CD4-positive, alpha-beta T cell (primary cell): ENCODE measurements around the gene SLC16A12. TPM values are rescaled to one million over a fixed set of nuclear protein-coding genes. Genes with fewer than 3 reads are reported as not detected.

ENCODE experiments used
- ATAC-seq: fragments of 200-7000 bp; cut with Tn5 transposase; one replicate; pipeline ENCODE4 v1.10.0; 2022; ENCODE audit warnings: mild to moderate bottlenecking; ENCODE audit not compliant: poor library complexity
- CTCF ChIA-PET: fragments of 350-600 bp; sonication (Branson Sonifier 250); formaldehyde crosslinking; loops from one replicate; lab custom pipeline; 2021; ENCODE audit warnings: antibody characterized with exemption, inconsistent platforms; lab: Charles Lee
- POLR2A ChIA-PET: fragments of 350-600 bp; sonication (Branson Sonifier 250); formaldehyde crosslinking; loops from one replicate; lab custom pipeline; 2021; ENCODE audit warnings: antibody characterized with exemption, inconsistent platforms; lab: Charles Lee
- DNase-seq, 14 experiments: peaks; one replicate each; pipeline ENCODE4 v3.0.0-alpha.2; 2013 to 2020; ENCODE audit warnings: mixed read lengths in 2 of 14
- H3K27ac ChIP-seq, 2 donors: one replicate each; pipeline versions ENCODE4 v1.5.1 to v1.7.0; 2013; ENCODE audit warnings: low read length in 2 of 2, low read depth in 1 of 2, mild to moderate bottlenecking in 1 of 2
- H3K27me3 ChIP-seq, 2 experiments: 1 replicate in 1 of 2; 2 replicates in 1 of 2; pipeline versions ENCODE4 v1.6.1 to v1.7.0; 2013; ENCODE audit warnings: low read length in 2 of 2, control low read depth in 1 of 2, mild to moderate bottlenecking in 1 of 2, moderate library complexity in 1 of 2; ENCODE audit not compliant: insufficient read depth in 2 of 2, control insufficient read depth in 1 of 2
- H3K36me3 ChIP-seq: one replicate; pipeline ENCODE4 v1.6.1; 2013; ENCODE audit warnings: low read length, control low read depth; ENCODE audit not compliant: insufficient read depth
- H3K4me1 ChIP-seq: one replicate; pipeline ENCODE4 v1.6.1; 2013; ENCODE audit warnings: low read length, control low read depth; ENCODE audit not compliant: insufficient read depth
- H3K4me3 ChIP-seq: one replicate; pipeline ENCODE4 v1.5.1; 2013; ENCODE audit warnings: mild to moderate bottlenecking, low read length, moderate library complexity
- H3K9me3 ChIP-seq, 2 experiments: 1 replicate in 1 of 2; 2 replicates in 1 of 2; pipeline versions ENCODE4 v1.6.1 to v1.7.0; 2013; ENCODE audit warnings: low read length in 2 of 2, mild to moderate bottlenecking in 2 of 2, control low read depth in 1 of 2, moderate library complexity in 1 of 2; ENCODE audit not compliant: control insufficient read depth in 1 of 2, insufficient read depth in 1 of 2
- H3K27ac Mint-ChIP-seq: one replicate; pipeline ENCODE4 v1.8.0; 2020; ENCODE audit warnings: mixed read lengths
- H3K27me3 Mint-ChIP-seq: one replicate; pipeline ENCODE4 v1.8.0; 2021; ENCODE audit warnings: mixed read lengths
- H3K36me3 Mint-ChIP-seq: one replicate; pipeline ENCODE4 v1.8.0; 2021; ENCODE audit warnings: low read depth, mixed read lengths
- H3K4me1 Mint-ChIP-seq: one replicate; pipeline ENCODE4 v1.8.0; 2021; ENCODE audit warnings: low read depth, mixed read lengths
- H3K4me3 Mint-ChIP-seq: one replicate; pipeline ENCODE4 v1.8.0; 2020; ENCODE audit warnings: mild to moderate bottlenecking, mixed read lengths
- H3K9me3 Mint-ChIP-seq: one replicate; pipeline ENCODE4 v1.8.0; 2020; ENCODE audit warnings: mixed read lengths
- intact Hi-C, 2 experiments: fragments of 100-400 bp; cut with DNase I in 1 of 2; cut with micrococcal nuclease in 1 of 2; formaldehyde crosslinking; loops; one replicate each; pipeline versions ENCODE4 v1.15.1 to v1.9.0; 2023 to 2025; cut with DNase I, micrococcal nuclease
- total RNA-seq, 174 experiments: library from RNA in 2 of 174; stranded (reverse) in 2 of 174; gene quantifications; one replicate each; pipeline ENCODE4 v1.2.3 and lab custom pipeline; 2021 to 2026
- TF ChIP-seq, protein P1 (sequence below): fragments of 200-600 bp; IDR thresholded peaks from one replicate; pipeline ENCODE4 v1.8.0; 2022; ENCODE audit warnings: antibody characterized with exemption, mild to moderate bottlenecking

SLC16A12 gene
- total RNA-seq, 2 experiments from 2014 or later, result not detected

DNA sequence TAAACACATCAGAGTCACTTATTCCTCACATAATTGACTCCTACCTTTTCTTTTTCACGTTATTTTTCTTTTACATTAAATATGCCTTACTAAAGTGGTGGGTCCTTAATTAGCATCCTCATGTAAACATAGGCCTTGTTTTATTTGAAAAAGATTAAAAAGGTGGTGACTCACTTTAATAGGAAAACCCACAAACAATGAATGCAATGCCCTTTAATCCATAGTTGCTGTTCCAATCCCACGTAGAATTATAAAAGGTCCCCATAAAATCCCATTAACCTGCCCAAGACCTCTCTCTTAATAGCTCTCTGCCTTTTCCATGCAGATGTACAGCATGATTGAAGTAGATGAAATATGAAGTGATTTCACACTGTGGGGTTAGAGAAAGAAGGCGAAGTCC, 32.2 kb downstream of the SLC16A12 start:
- no peaks in the 10 kb centered on the region for H3K9me3 Mint-ChIP-seq
- ChIA-PET POLR2A (no interaction called here), CTCF (no interaction called here)
- no peak overlapping the region for H3K27ac Mint-ChIP-seq
- no peaks in the 10 kb centered on the region for H3K9me3 ChIP-seq
- TF ChIP-seq, protein P1, sequence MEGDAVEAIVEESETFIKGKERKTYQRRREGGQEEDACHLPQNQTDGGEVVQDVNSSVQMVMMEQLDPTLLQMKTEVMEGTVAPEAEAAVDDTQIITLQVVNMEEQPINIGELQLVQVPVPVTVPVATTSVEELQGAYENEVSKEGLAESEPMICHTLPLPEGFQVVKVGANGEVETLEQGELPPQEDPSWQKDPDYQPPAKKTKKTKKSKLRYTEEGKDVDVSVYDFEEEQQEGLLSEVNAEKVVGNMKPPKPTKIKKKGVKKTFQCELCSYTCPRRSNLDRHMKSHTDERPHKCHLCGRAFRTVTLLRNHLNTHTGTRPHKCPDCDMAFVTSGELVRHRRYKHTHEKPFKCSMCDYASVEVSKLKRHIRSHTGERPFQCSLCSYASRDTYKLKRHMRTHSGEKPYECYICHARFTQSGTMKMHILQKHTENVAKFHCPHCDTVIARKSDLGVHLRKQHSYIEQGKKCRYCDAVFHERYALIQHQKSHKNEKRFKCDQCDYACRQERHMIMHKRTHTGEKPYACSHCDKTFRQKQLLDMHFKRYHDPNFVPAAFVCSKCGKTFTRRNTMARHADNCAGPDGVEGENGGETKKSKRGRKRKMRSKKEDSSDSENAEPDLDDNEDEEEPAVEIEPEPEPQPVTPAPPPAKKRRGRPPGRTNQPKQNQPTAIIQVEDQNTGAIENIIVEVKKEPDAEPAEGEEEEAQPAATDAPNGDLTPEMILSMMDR, result no peak
- peaks cover 5% of the 10 kb centered on the region for H3K27me3 Mint-ChIP-seq
- H3K4me3 ChIP-seq, result no peak overlapping the region
- H3K36me3 Mint-ChIP-seq, result no peaks in the 10 kb centered on the region
- intact Hi-C loops, result no loop called here
- DNase-seq (no peak), ATAC-seq (no peak)
- H3K36me3 ChIP-seq, result no peaks in the 10 kb centered on the region
- H3K27me3 ChIP-seq, result no peaks in the 10 kb centered on the region
- H3K4me1 ChIP-seq, result no peaks in the 10 kb centered on the region
- no peak overlapping the region for H3K27ac ChIP-seq
- no peak overlapping the region for H3K4me3 Mint-ChIP-seq
- H3K4me1 Mint-ChIP-seq, result peaks cover 5% of the 10 kb centered on the region

DNA sequence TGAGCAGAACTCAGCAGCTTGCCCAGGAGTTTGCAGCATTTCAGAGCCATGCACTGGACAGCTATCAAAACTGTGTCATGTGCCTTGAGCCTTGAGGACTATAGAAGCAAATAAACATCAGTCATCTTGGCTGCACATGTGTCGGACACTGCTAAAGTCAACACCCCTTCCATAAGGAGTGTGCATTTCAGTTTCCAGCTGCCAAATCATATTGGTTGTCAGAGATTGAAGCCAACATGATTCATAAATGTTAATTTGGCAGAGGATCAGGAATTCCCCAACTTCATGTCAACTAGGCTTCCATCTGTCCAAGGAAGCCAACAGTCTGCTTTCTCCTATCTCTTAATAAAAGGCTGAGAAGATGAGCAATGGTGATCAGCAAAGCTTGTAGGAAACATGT, 32.8 kb downstream of the SLC16A12 start:
- DNase-seq, result no peak
- POLR2A ChIA-PET, result no interaction called here
- H3K27ac ChIP-seq, result no peak overlapping the region
- Mint-ChIP-seq H3K27me3 (peaks cover 5% of the 10 kb centered on the region), H3K9me3 (no peaks in the 10 kb centered on the region), H3K36me3 (no peaks in the 10 kb centered on the region), H3K27ac (no peak overlapping the region), H3K4me3 (no peak overlapping the region), H3K4me1 (peaks cover 5% of the 10 kb centered on the region)
- no peaks in the 10 kb centered on the region for H3K27me3 ChIP-seq
- intact Hi-C loops, result no loop called here
- no peaks in the 10 kb centered on the region for H3K36me3 ChIP-seq
- no peaks in the 10 kb centered on the region for H3K9me3 ChIP-seq
- no peak for ATAC-seq
- no peak overlapping the region for H3K4me3 ChIP-seq
- CTCF ChIA-PET, result no interaction called here
- H3K4me1 ChIP-seq, result no peaks in the 10 kb centered on the region
- TF ChIP-seq, protein P1, result no peak

DNA sequence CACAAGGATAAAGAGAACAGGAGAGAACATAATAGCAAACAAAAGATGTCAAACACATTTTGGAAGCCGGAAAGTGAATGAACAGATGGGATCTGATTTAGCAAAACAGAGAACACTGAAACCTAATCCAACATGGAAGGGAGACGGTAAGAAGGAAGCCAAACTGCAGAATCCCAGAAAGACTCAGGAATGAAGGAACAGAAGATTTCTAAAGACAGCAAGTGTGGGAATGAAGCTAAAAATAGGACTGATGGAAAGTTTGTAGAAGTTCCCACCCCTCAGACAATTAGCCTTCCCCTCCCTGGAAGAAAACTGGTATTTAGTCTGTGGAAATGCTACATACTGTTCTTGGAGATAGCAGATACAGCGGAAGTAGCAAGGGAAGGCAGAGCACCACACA, 40.8 kb downstream of the SLC16A12 start:
- no peaks in the 10 kb centered on the region for H3K4me1 Mint-ChIP-seq
- H3K36me3 Mint-ChIP-seq, result no peaks in the 10 kb centered on the region
- Histone ChIP-seq H3K9me3 (no peaks in the 10 kb centered on the region), H3K4me3 (no peak overlapping the region), H3K27ac (no peak overlapping the region), H3K27me3 (peaks cover 0 to 10% of the 10 kb centered on the region in 2 experiments), H3K4me1 (no peaks in the 10 kb centered on the region), H3K36me3 (no peaks in the 10 kb centered on the region)
- DNase-seq (no peak), ATAC-seq (no peak)
- POLR2A ChIA-PET, result no interaction called here
- intact Hi-C loops, result no loop called here
- H3K27ac Mint-ChIP-seq, result no peak overlapping the region
- TF ChIP-seq, protein P1, result no peak
- H3K4me3 Mint-ChIP-seq, result no peak overlapping the region
- no peaks in the 10 kb centered on the region for H3K9me3 Mint-ChIP-seq
- peaks cover 25% of the 10 kb centered on the region for H3K27me3 Mint-ChIP-seq
- CTCF ChIA-PET, result no interaction called here
